HepG2 (cell line): ENCODE results near the gene OR6N1. TPM values are rescaled to one million over a fixed set of nuclear protein-coding genes. Genes with fewer than 3 reads are reported as not detected.

Experiments used
- ATAC-seq: fragments of 200-7000 bp; cut with Tn5 transposase; 3 replicates; pipeline ENCODE4 v1.9.1; 2020; ENCODE audit warnings: mild to moderate bottlenecking, moderate library complexity
- Bru-seq: library from RNA; stranded (reverse); fragments of 400-500 nt; gene quantifications from one replicate; lab custom pipeline; 2021; lab: Mats Ljungman, UMichigan
- BruChase-seq, 2 experiments: library from RNA; stranded (reverse); fragments of 400-500 nt; gene quantifications; one replicate each; lab custom pipeline; 2021; lab: Mats Ljungman, UMichigan
- BruUV-seq: library from RNA; stranded (reverse); fragments of 400-500 nt; replicated peaks from 2 replicates; lab custom pipeline; 2021; lab: Mats Ljungman, UMichigan
- CTCF ChIA-PET: fragments of 300-600 bp; formaldehyde crosslinking; extraction: SDS; loops from one replicate; lab custom pipeline; 2021; ENCODE audit warnings: low total read pairs, inconsistent platforms, low intra/inter-chr PET ratio; lab: Yijun Ruan, JAX
- POLR2A ChIA-PET: fragments of 350-600 bp; sonication (Branson Sonifier 250); formaldehyde crosslinking; loops from one replicate; lab custom pipeline; 2020; ENCODE audit warnings: antibody characterized with exemption, inconsistent platforms; lab: Yijun Ruan, JAX
- DNase-seq: peaks from one replicate; pipeline ENCODE4 v3.0.0-alpha.2; 2015; ENCODE audit warnings: low spot score
- FAIRE-seq: peaks from 3 replicates; lab custom pipeline; 2011; peaks lifted over from hg19 to GRCh38; lab: Jason Lieb, UNC
- H2AFZ ChIP-seq: one replicate; pipeline ENCODE4 v1.6.1; 2011; ENCODE audit warnings: low read length, inconsistent platforms
- H3K27ac ChIP-seq: fragments of 300-600 bp; 3 replicates; pipeline ENCODE4 v1.8.0; 2011; ENCODE audit warnings: mixed run types, mild to moderate bottlenecking, mixed read lengths, low read length, inconsistent platforms; ENCODE audit not compliant: insufficient read depth; ENCODE audit errors: extremely low read length
- H3K27me3 ChIP-seq, 2 experiments: fragments of 200-600 bp in 1 of 2; 2 replicates in 1 of 2; 3 replicates in 1 of 2; pipeline versions ENCODE4 v1.6.0 to v1.8.0; 2011; ENCODE audit warnings: low read length in 2 of 2, mild to moderate bottlenecking in 2 of 2, moderate library complexity in 2 of 2, inconsistent platforms in 1 of 2; ENCODE audit not compliant: insufficient read depth in 2 of 2, control insufficient read depth in 1 of 2
- H3K36me3 ChIP-seq, 2 experiments: fragments of 200-600 bp in 1 of 2; replicated peaks in 1 of 2; 2 replicates in 1 of 2; 3 replicates in 1 of 2; pipeline versions ENCODE4 v1.5.1 to v1.8.0; 2011; ENCODE audit warnings: low read length in 2 of 2, inconsistent platforms in 1 of 2; ENCODE audit not compliant: insufficient read depth in 2 of 2, control insufficient read depth in 1 of 2
- H3K4me1 ChIP-seq: 2 replicates; pipeline ENCODE4 v1.5.1; 2012; ENCODE audit warnings: low read length, inconsistent platforms; ENCODE audit not compliant: insufficient read depth
- H3K4me2 ChIP-seq: 2 replicates; pipeline ENCODE4 v1.6.0; 2011; ENCODE audit warnings: low read depth, low read length, inconsistent platforms
- H3K4me3 ChIP-seq, 3 experiments: fragments of 200-600 bp in 1 of 3; sonication (generic), shearing (Covaris generic) in 1 of 3; replicated peaks in 1 of 3; 2 replicates each; pipeline ENCODE4 v1.5.1; 2011 to 2016; ENCODE audit warnings: low read length in 3 of 3, inconsistent platforms in 2 of 3, low read depth in 2 of 3, mild to moderate bottlenecking in 2 of 3, control low read depth in 1 of 3, mixed read lengths in 1 of 3; ENCODE audit not compliant: insufficient read depth in 1 of 3
- H3K79me2 ChIP-seq: one replicate; pipeline ENCODE4 v1.6.1; 2011; ENCODE audit warnings: low read length, inconsistent platforms; ENCODE audit not compliant: insufficient read depth
- H3K9ac ChIP-seq: 2 replicates; pipeline ENCODE4 v1.6.0; 2011; ENCODE audit warnings: mild to moderate bottlenecking, low read depth, low read length, inconsistent platforms; ENCODE audit not compliant: insufficient read depth
- H3K9me3 ChIP-seq: 2 replicates; pipeline ENCODE4 v1.5.1; 2012; ENCODE audit warnings: mild to moderate bottlenecking, low read length
- H4K20me1 ChIP-seq: 2 replicates; pipeline ENCODE4 v1.6.0; 2011; ENCODE audit warnings: inconsistent platforms, mild to moderate bottlenecking, low read length, moderate library complexity; ENCODE audit not compliant: insufficient read depth
- CEBPB ChIP-seq: IDR thresholded peaks from 2 replicates; pipeline ENCODE4 v1.6.1; 2011; ENCODE audit warnings: low read depth, low read length, improper control_type of control experiment, borderline replicate concordance
- KAT7 ChIP-seq: IDR thresholded peaks from 2 replicates; pipeline ENCODE4 v1.6.1; 2018; ENCODE audit warnings: borderline replicate concordance, missing compliant biosample characterization
- KAT8 ChIP-seq: IDR thresholded peaks from 2 replicates; pipeline ENCODE4 v1.6.1; 2016; ENCODE audit warnings: missing genetic modification reagents, missing compliant biosample characterization
- ONECUT2 ChIP-seq: sonication (generic); formaldehyde crosslinking; IDR thresholded peaks from 2 replicates; pipeline ENCODE4 v1.4.0; 2020; ENCODE audit warnings: missing genetic modification reagents
- SIX4 ChIP-seq: sonication (generic); formaldehyde crosslinking; IDR thresholded peaks from 2 replicates; pipeline ENCODE4 v1.4.0; 2020; ENCODE audit warnings: missing genetic modification reagents
- TBP ChIP-seq: sonication (generic); formaldehyde crosslinking; IDR thresholded peaks from 2 replicates; pipeline ENCODE4 v1.5.0; 2020; ENCODE audit warnings: missing genetic modification reagents
- ZNF225 ChIP-seq: sonication (generic); formaldehyde crosslinking; IDR thresholded peaks from 2 replicates; pipeline ENCODE4 v1.4.0; 2020; ENCODE audit warnings: mild to moderate bottlenecking, missing genetic modification reagents
- ZNF737 ChIP-seq: sonication (generic); formaldehyde crosslinking; IDR thresholded peaks from 2 replicates; pipeline ENCODE4 v1.5.0; 2020; ENCODE audit warnings: missing genetic modification reagents, mild to moderate bottlenecking, borderline replicate concordance
- ZSCAN22 ChIP-seq: sonication (generic); formaldehyde crosslinking; IDR thresholded peaks from 2 replicates; pipeline ENCODE4 v1.4.0; 2020; ENCODE audit warnings: mild to moderate bottlenecking, missing genetic modification reagents
- WGBS: methylation state at CpG from one replicate; pipeline ENCODE4 v1.1.6; 2017; ENCODE audit warnings: low lambda C conversion rate; 5-methylcytosine and 5-hydroxymethylcytosine counted together
- in situ Hi-C: cut with HindIII; loops from 2 replicates; pipeline ENCODE4 v1.10.0; 2017; ENCODE audit warnings: low pct_unique_long_range_greater_than_20kb; ENCODE audit not compliant: extremely low pct_ligation_motif_present
- intact Hi-C: fragments of 100-400 bp; cut with micrococcal nuclease; formaldehyde crosslinking; loops from one replicate; pipeline ENCODE4 v1.10.0; 2022; ENCODE audit not compliant: unreplicated experiment
- long read RNA-seq, 2 experiments: library from RNA in 1 of 2; library from polyadenylated mRNA in 1 of 2; stranded (forward) in 1 of 2; unstranded in 1 of 2; transcript quantifications; one replicate each; pipeline ENCODE4 v2.0.0, GENCODE V29; 2019 to 2022
- polyA minus RNA-seq, 3 experiments: library from RNA; depleted of rRNA, polyadenylated mRNA; stranded (reverse); fragments of >200 nt; gene quantifications; 2 replicates each; pipeline ENCODE4 v1.2.3, GENCODE V29; 2011; ENCODE audit warnings: low replicate concordance in 1 of 3
- polyA plus RNA-seq, 8 experiments: library from polyadenylated mRNA; depleted of rRNA in 3 of 8; stranded (reverse) in 7 of 8; unstranded in 1 of 8; fragments of >200 nt; fragmentation: Illumina TruSeq in 4 of 8; extraction: Trizol in 4 of 8; gene quantifications; 2 replicates each; pipeline versions ENCODE4 v1.2.1 to v1.2.3, GENCODE V29; 2011 to 2016; ENCODE audit warnings: low read depth in 4 of 8, missing spikeins in 1 of 8, mixed read lengths in 1 of 8; ENCODE audit not compliant: insufficient read depth in 1 of 8
- total RNA-seq, 5 experiments: library from RNA; depleted of rRNA; stranded (reverse); fragments of >200 nt; fragmentation: Illumina TruSeq; extraction: Trizol; gene quantifications; 2 replicates each; pipeline ENCODE4 v1.2.3, GENCODE V29; 2016; ENCODE audit warnings: low read depth in 1 of 5
- TF ChIP-seq, protein P1 (sequence below): sonication (generic); formaldehyde crosslinking; IDR thresholded peaks from 2 replicates; pipeline ENCODE4 v1.4.0; 2020; ENCODE audit warnings: missing genetic modification reagents, borderline replicate concordance
- TF ChIP-seq, protein P2 (sequence below): sonication (generic); formaldehyde crosslinking; IDR thresholded peaks from 2 replicates; pipeline ENCODE4 v1.5.0; 2020; ENCODE audit warnings: missing genetic modification reagents

Gene OR6N1, protein sequence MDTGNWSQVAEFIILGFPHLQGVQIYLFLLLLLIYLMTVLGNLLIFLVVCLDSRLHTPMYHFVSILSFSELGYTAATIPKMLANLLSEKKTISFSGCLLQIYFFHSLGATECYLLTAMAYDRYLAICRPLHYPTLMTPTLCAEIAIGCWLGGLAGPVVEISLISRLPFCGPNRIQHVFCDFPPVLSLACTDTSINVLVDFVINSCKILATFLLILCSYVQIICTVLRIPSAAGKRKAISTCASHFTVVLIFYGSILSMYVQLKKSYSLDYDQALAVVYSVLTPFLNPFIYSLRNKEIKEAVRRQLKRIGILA
- not detected in 2 replicates for total RNA-seq (2016; rRNA removed; fragmentation: Illumina TruSeq; extraction: Trizol)
- total RNA-seq (2016; cell fraction: cytosol; rRNA removed; fragmentation: Illumina TruSeq; extraction: Trizol; ENCODE audit: low read depth) = not detected in 2 replicates
- total RNA-seq (2016; cell fraction: insoluble cytoplasmic fraction; rRNA removed; fragmentation: Illumina TruSeq; extraction: Trizol) = not detected in 2 replicates
- not detected in 2 replicates for total RNA-seq (2016; cell fraction: membrane; rRNA removed; fragmentation: Illumina TruSeq; extraction: Trizol)
- total RNA-seq (2016; cell fraction: nucleus; rRNA removed; fragmentation: Illumina TruSeq; extraction: Trizol) = not detected in 2 replicates
- not detected in 2 replicates for polyA plus RNA-seq (2011; rRNA removed)
- polyA plus RNA-seq (2011; cell fraction: cytosol; rRNA removed) = not detected in 2 replicates
- not detected in 2 replicates for polyA plus RNA-seq (2011; cell fraction: nucleus; rRNA removed)
- polyA plus RNA-seq (2012) = not detected in 2 replicates
- not detected in 2 replicates for polyA plus RNA-seq (2016; cell fraction: cytosol; fragmentation: Illumina TruSeq; extraction: Trizol; ENCODE audit: low read depth)
- not detected in 2 replicates for polyA plus RNA-seq (2016; cell fraction: insoluble cytoplasmic fraction; fragmentation: Illumina TruSeq; extraction: Trizol; ENCODE audit: low read depth)
- not detected in 2 replicates for polyA plus RNA-seq (2016; cell fraction: membrane; fragmentation: Illumina TruSeq; extraction: Trizol; ENCODE audit: low read depth)
- not detected in 2 replicates for polyA plus RNA-seq (2016; cell fraction: nucleus; fragmentation: Illumina TruSeq; extraction: Trizol; ENCODE audit: insufficient read depth, low read depth)
- not detected in 2 replicates for polyA minus RNA-seq (2011; rRNA and poly(A)+ RNA removed; ENCODE audit: low replicate concordance)
- not detected in 2 replicates for polyA minus RNA-seq (2011; cell fraction: cytosol; rRNA and poly(A)+ RNA removed)
- polyA minus RNA-seq (2011; cell fraction: nucleus; rRNA and poly(A)+ RNA removed) = not detected in 2 replicates
- Bru-seq, nascent RNA = not detected
- BruChase-seq, experiment 1, labeled RNA remaining after a 6-hour chase = not detected
- not detected for BruChase-seq, experiment 2, labeled RNA remaining after a 2-hour chase
- long read RNA-seq, experiment 1 = 0 reads
- long read RNA-seq, experiment 2 = 0 reads

DNA sequence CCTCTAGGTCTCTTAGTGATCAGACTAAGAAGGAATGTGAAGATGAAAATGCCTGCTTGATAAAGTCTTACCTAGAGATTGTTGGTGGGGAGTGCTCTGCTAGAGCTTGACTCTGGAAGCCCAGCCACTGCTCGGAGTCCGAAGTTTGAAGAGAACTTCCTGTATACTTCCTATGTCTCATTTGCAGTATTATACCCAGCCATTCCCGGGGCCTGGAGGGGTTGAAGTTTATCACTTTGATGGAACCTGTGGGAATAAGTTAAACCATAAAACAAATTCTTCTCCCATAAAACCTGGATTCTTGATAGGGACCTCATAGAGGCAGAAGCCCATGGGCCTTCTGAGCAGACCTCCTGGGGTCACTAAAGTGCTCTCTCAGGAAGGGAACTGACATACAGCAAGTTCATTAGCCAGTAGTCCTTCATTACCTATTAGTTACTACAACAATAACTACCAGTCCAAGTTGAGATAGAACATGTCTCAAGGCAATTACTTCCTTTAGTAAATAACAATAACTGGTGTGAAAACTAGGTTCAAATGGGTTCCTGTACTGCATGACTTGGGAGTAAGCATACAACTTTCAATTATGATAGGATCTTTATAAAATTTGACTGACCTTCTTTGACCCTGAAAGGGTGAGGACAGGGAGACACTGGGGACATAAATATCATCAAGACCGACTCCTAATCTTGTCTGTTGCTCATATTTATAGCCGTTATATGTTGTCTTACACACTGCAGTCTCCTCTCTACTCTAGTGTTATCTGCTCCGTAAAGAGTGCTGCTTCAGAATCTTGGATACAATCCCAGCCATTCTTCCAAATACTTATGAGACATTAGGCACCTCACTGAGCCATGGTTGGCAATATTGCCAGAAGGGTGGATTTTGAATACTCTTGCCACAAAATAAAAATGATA lies at the start of gene OR6N1:
Gene OR6N1, minus strand, starts transcription at position 246 of the 917 bp plus-strand sequence. CDS start 5,513 bp downstream, outside the sequence.
- Histone ChIP-seq H3K9ac (no peak within 1 kb of the TSS), H3K27ac (no peak within 1 kb of the TSS), H3K36me3 (no peaks in the 10 kb centered on the region), H3K79me2 (no peaks in the 10 kb centered on the region), H3K9me3 (peaks cover 15% of the 10 kb centered on the region), H3K4me1 (no peaks in the 10 kb centered on the region), H3K4me2 (no peak within 1 kb of the TSS), H2AFZ (no peak within 1 kb of the TSS), H4K20me1 (no peaks in the 10 kb centered on the region), H3K4me3 (no peak within 1 kb of the TSS), H3K27me3 (no peaks in the 10 kb centered on the region; a peak in 1 of 5 replicates)
- ATAC-seq (no peak), FAIRE-seq (no peak), DNase-seq (no peak)
- in situ Hi-C loops (no loop called here), intact Hi-C loops (no loop called here)
- TF ChIP-seq, protein P1, sequence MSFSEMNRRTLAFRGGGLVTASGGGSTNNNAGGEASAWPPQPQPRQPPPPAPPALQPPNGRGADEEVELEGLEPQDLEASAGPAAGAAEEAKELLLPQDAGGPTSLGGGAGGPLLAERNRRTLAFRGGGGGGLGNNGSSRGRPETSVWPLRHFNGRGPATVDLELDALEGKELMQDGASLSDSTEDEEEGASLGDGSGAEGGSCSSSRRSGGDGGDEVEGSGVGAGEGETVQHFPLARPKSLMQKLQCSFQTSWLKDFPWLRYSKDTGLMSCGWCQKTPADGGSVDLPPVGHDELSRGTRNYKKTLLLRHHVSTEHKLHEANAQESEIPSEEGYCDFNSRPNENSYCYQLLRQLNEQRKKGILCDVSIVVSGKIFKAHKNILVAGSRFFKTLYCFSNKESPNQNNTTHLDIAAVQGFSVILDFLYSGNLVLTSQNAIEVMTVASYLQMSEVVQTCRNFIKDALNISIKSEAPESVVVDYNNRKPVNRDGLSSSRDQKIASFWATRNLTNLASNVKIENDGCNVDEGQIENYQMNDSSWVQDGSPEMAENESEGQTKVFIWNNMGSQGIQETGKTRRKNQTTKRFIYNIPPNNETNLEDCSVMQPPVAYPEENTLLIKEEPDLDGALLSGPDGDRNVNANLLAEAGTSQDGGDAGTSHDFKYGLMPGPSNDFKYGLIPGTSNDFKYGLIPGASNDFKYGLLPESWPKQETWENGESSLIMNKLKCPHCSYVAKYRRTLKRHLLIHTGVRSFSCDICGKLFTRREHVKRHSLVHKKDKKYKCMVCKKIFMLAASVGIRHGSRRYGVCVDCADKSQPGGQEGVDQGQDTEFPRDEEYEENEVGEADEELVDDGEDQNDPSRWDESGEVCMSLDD (CRISPR knock-in tag) = no peak
- TF ChIP-seq ZNF225 (CRISPR knock-in tag) (no peak), ONECUT2 (CRISPR knock-in tag) (no peak), ZNF737 (no peak), CEBPB (no peak), SIX4 (CRISPR knock-in tag) (no peak), KAT7 (no peak), KAT8 (CRISPR knock-in tag) (no peak), TBP (CRISPR knock-in tag) (no peak), ZSCAN22 (CRISPR knock-in tag) (no peak)
- TF ChIP-seq, protein P2, sequence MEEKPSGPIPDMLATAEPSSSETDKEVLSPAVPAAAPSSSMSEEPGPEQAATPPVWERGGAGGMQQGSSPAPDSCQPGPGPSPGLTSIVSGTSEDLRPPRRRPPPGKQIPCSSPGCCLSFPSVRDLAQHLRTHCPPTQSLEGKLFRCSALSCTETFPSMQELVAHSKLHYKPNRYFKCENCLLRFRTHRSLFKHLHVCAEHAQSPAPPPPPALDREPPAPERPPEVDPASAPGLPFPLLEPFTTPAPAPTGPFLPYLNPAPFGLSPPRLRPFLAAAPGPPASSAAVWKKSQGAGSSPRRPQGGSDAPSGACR (CRISPR knock-in tag) = no peak
- ChIA-PET CTCF (no interaction called here), POLR2A (no interaction called here)
- 0% methylated on average over 6 of the region's 6 CpGs for WGBS
- no TSS peak for BruUV-seq
